Neural cell (in vitro differentiated cells): ENCODE results near the gene HCFC1.

ENCODE experiments used
- CTCF ChIP-seq: fragments of 450-650 bp; IDR thresholded peaks from 2 replicates; pipeline ENCODE4 v1.5.1; 2014; ENCODE audit warnings: antibody characterized with exemption, mild to moderate bottlenecking, moderate library complexity; ENCODE audit not compliant: poor library complexity, severe bottlenecking
- EZH2 ChIP-seq: fragments of 200-600, 300-800 bp; shearing (Covaris generic), sonication (generic); IDR thresholded peaks from 2 replicates; pipeline ENCODE4 v1.6.1; 2014; ENCODE audit warnings: antibody characterized with exemption, low read length, borderline replicate concordance, mild to moderate bottlenecking; ENCODE audit not compliant: insufficient read depth, poor library complexity, severe bottlenecking
- MXI1 ChIP-seq: fragments of 450-650 bp; conservative IDR thresholded peaks from 2 replicates; pipeline ENCODE4 v1.6.1; 2014; ENCODE audit warnings: antibody characterized with exemption, mild to moderate bottlenecking; ENCODE audit not compliant: poor library complexity, severe bottlenecking
- POLR2AphosphoS5 ChIP-seq: IDR thresholded peaks from 2 replicates; pipeline ENCODE4 v1.6.1; 2012
- TAF1 ChIP-seq: IDR thresholded peaks from 2 replicates; pipeline ENCODE4 v1.6.1; 2012; ENCODE audit warnings: low read depth

GRCh38 chrX:154015581-154016264 lies 44.1 kb upstream of the HCFC1 start:
- TF ChIP-seq CTCF (no peak), POLR2AphosphoS5 (no peak), MXI1 (no peak), EZH2 (no peak), TAF1 (no peak)
